Measurements from ENCODE around the gene EPHB6.

- no peak for TF ChIP-seq CTCF (IDR thresholded peaks at IDR 0.05)
- TF ChIP-seq POLR2A (IDR thresholded peaks at IDR 0.05), result no peak
Measured at GRCh38 chr7:142913051-142913450, 58.2 kb downstream of the EPHB6 start.

Measured in tibial nerve (tissue), 3 donors.